ENCODE results near the gene PDE3A.

PDE3A gene

GRCh38 chr12:20463913-20464524, 95.7 kb downstream of the PDE3A start:
- no peak for DNase-seq

GRCh38 chr12:20469300-20469699, 101.0 kb downstream of the PDE3A start:
- DNase-seq, result no peak

GRCh38 chr12:20469756-20470155, 101.4 kb downstream of the PDE3A start:
- no peak for DNase-seq

- DNase-seq, result no peak
Measured at GRCh38 chr12:20472102-20472782, 103.9 kb downstream of the PDE3A start.

GRCh38 chr12:20473133-20473532, 104.8 kb downstream of the PDE3A start:
- DNase-seq, result no peak

- DNase-seq, result no peak
Measured at GRCh38 chr12:20474016-20474415, 105.7 kb downstream of the PDE3A start.

GRCh38 chr12:20474443-20474842, 106.1 kb downstream of the PDE3A start:
- DNase-seq, result no peak

- no peak for DNase-seq
Measured at GRCh38 chr12:20475542-20475941, 107.2 kb downstream of the PDE3A start.

- no peak for DNase-seq
Measured at GRCh38 chr12:20476551-20476950, 108.2 kb downstream of the PDE3A start.

- DNase-seq, result no peak
Measured at GRCh38 chr12:20477255-20477654, 108.9 kb downstream of the PDE3A start.

GRCh38 chr12:20477672-20478071, 109.3 kb downstream of the PDE3A start:
- DNase-seq, result no peak

- DNase-seq, result no peak
Measured at GRCh38 chr12:20482491-20483054, 114.2 kb downstream of the PDE3A start.

GRCh38 chr12:20483776-20484175, 115.4 kb downstream of the PDE3A start:
- no peak for DNase-seq

- no peak for DNase-seq
Measured at GRCh38 chr12:20486233-20486632, 117.9 kb downstream of the PDE3A start.

- no peak for DNase-seq
Measured at GRCh38 chr12:20487519-20487918, 119.2 kb downstream of the PDE3A start.

- DNase-seq, result no peak
Measured at GRCh38 chr12:20489645-20490044, 121.3 kb downstream of the PDE3A start.

- no peak for DNase-seq
Measured at GRCh38 chr12:20490213-20490612, 121.9 kb downstream of the PDE3A start.

GRCh38 chr12:20491290-20491689, 123.0 kb downstream of the PDE3A start:
- no peak for DNase-seq

GRCh38 chr12:20492251-20492760, 124.0 kb downstream of the PDE3A start:
- DNase-seq, result no peak

GRCh38 chr12:20493934-20494333, 125.6 kb downstream of the PDE3A start:
- no peak for DNase-seq

GRCh38 chr12:20494851-20495250, 126.5 kb downstream of the PDE3A start:
- no peak for DNase-seq

GRCh38 chr12:20495997-20496396, 127.7 kb downstream of the PDE3A start:
- DNase-seq, result no peak

- DNase-seq, result no peak
Measured at GRCh38 chr12:20497707-20498106, 129.4 kb downstream of the PDE3A start.

GRCh38 chr12:20501958-20502357, 133.6 kb downstream of the PDE3A start:
- DNase-seq, result no peak
